GM20431 (cell line): ENCODE measurements around the gene PPP1R3G.

ENCODE experiments used
- in situ Hi-C: fragments of 300-500 bp; cut with MseI, MboI; formaldehyde crosslinking; loops from one replicate; pipeline ENCODE4 v1.15.0; 2020; ENCODE audit warnings: low sequenced_read_pairs; ENCODE audit not compliant: unreplicated experiment

Gene PPP1R3G

DNA sequence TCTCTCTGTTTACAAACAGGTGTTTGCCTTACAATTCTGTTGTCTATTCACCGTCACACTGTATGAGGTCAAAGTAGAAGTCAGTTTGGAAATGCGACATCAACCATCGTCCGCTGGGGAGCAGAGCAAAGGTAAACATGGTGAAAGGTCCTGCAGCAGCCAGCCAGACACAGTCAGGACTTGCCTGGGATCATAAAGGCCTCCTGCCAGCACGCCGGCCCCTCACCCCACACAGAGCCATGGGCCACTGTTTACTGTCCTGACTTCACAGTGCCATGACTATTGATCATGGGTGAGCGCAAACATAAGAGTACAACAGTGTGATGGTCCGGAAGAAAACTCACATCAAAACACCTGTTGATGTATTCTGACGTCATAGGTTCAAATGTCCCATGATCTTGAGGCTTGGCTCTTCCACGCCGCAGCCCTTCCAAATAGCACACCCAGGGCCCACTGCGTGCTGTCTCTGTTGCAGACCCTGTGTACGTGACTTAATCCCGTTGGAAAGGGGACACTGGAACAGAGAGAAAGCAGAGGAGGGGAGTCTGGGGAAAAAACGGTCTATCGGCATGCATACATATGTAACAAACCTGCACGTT is 16.9 kb upstream of the PPP1R3G start:
- in situ Hi-C loops, result no loop called here

DNA sequence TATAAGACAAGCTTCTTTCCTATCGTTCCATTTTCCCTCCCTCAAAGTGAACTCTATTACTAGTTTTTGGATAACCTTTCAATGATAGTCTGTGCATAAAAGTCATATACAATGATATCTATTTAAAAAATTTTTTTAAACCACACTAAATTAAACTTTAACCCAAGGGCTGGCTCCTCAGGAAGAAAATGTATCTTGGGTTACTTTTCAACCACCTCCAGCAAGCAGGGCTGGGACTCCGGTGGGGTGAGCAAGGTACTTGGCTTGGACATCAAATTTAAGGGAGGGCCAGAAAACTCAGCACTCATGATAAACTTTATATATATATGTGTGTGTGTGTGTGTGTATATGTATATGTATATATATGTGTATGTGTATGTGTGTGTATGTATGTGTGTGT is 13.9 kb upstream of the PPP1R3G start:
- in situ Hi-C loops, result no loop called here

DNA sequence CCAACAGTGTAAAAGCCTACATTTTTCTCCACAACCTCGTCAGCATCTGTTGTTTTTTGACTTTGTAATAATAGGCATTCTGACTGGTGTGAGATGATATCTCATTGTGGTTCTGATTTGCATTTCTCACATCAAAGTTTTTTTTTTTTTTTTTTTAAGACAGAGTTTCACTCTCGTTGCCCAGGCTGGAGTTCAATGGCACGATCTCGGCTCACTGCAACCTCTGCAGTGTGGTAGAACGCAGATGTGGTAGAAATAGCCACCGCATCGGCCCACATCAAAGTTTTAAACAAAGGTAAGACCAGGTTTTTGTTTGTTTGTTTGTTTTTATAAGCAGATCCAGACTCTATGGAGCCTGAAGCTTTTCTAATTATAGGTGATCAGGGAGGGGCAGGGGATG is 12.7 kb upstream of the PPP1R3G start:
- in situ Hi-C loops, result no loop called here

DNA sequence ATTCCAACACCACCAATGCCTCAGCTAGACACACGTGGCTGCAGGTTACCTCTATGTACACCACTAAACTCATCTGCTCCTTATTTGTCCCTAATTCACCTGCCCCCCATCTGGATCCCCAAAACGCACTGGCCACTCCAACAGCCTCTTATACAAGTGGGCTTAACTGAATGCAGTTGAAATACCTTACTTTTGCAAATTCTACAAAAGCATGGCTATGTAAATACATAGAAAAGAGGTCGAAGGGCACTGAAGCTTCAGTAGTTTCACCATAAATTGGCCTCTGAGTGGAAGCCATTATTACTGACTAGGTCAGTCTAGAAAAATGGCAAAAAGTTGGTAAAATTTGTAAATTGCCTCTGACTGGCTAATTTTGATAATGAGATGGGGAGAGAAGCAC is 11.1 kb upstream of the PPP1R3G start:
- in situ Hi-C loops, result no loop called here

DNA sequence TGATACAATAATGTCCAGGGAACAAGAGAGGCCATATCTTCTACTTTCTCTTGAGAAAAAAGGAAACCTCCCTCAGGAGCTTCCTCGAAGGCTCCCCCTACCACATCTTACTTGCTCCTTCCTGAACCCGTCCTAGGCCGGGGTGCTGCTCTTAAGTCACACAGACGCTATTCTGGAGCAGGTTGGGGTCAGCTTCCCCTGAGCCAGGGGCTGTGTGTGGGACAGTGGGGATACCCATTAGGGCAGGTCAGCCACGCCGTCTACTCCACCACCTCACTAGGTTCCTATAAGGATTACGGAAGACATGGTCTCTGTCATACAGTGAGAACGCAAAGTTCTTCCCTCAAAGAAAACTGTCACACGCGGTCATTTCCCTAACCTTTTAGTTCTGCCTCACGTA is 8.2 kb upstream of the PPP1R3G start:
- in situ Hi-C loops, result no loop called here

DNA sequence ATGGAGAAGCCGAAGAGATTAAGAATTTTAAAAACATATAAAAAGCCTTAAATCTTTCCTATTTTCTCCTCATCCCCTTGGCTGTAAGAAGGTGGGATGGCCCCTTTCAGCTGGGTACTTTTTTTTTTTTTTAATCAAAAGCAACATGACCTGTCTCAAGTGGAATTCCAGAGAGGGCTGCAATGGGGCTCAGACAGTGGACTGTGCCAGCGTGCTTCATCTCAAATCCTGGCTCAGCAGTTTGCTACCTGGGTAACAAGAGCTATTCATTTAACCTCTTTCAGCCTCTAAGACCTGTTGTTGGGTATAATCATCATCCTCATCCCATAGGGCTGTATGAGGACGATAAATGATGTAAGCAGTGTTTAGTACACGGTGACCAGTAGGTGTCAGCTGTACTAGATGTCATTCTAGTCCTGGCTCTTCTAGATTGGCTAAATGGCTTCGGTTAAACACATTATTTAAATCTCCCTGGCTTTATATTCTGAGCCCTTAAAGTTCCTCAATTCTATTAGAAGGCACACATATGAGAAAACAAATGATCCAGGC is 6.9 kb upstream of the PPP1R3G start:
- in situ Hi-C loops, result no loop called here

DNA sequence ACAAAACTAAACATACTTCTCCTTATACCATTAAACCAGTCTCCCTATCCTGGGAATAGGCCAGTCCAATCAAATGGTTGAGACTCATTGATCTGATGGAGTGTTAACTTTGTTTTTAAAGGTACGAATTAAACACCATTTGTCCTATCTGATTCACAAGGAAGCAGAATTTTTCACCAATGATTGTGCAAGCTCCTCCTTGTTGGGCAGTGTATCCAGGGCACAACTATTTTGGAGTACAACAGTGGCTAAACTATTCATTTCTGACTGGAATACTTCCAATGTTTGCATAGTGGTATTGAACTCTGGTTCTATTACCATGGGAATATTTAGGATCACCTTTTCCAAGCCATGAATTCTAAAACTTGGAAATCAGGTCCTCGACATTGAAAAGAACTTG is 5.4 kb upstream of the PPP1R3G start:
- in situ Hi-C loops, result no loop called here

DNA sequence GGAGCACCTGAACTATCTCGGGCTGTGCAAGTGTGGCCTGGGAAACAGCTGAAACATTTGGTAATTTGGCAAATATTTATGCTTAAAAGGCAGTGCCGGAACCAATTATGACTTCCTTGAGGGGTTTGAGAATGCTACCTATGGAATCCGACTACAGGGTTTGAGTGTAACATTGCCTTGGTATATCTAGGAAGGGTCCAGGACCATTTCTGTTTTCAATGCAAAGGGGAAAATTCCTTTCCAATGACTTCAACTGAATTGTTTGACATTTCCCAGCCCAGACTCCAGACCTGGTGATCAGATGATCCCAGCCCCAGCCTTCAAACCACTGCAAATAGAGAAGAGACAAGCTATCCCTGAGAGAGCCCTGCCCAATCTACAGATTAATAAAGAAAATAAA is 4.6 kb upstream of the PPP1R3G start:
- in situ Hi-C loops, result no loop called here

DNA sequence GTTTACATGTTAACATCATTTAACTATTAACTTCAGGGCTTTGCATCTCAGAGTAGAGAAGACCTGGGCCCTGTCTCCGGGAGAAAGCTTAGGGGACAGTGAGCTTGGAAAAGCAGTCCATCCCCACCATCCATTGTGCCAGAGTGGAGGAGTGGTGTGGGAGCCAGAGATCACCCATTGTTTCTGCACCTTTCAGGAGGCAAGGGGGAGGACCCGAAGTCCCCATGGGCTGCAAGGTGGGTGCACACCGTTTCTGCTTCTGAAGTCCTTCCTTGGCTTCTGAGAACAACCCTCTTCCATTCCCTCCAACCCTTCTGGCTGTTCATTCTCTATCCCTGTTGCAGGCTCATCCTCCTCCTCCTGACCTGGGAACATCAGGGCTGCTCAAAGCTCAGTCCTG is 4.0 kb upstream of the PPP1R3G start:
- in situ Hi-C loops, result no loop called here

DNA sequence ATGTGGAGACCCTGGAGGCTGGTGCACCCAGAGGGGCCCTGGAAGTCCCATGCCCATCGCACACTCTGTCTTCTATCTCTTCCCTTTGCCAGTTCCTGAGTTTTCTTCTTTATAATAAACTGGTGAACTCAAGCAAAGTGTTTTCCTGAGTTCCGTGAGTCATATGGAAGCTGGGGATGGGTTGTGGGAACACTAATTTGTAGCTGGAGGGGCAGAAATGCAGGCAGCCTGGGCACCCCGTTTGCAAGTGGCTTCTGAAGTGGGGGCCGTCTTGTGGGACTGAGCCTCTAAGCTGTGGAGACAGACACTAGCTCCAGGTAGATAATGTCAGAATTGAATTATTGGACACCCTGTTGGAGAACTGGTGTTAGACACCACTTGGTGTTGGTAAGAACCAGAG is 3.2 kb upstream of the PPP1R3G start:
- in situ Hi-C loops, result no loop called here

DNA sequence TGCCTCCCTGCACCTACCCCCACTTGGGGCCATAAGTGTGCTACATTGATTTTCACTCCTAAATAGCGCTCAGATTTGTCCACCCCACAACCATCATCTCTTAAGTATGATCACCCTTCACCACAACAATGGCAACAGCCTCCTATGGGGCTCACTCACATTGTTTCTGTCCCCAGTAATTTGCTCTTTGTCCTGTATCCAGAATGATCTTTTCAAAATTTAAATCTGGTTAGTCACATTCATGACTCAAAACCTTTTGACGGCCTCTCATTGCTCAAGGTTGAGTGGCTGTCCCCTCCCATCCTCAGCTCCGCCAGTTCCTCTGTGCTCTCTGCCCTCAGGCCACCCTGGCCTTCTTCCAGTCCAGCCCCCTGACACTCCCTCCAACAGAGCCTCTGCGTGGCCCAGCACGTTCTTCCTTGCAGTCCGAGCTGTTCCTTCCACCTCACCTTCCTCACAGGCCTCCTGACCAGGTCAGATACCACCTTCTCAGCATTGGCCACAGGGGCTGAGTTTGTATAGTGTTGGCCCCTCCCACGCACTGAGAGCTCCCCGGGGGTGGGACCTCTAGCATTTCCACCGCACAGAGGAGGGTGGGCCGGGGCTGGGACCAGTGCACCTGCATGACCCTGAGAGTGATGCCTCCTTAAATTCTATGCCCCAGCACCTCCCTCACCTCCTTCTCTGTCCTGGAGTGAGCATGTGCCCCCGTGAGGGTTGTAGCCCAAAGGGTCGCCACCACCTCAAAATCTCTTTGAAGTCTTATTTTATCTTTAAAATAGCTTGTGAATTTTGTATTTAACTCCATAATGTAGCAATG is 2.4 kb upstream of the PPP1R3G start:
- in situ Hi-C loops, result no loop called here

DNA sequence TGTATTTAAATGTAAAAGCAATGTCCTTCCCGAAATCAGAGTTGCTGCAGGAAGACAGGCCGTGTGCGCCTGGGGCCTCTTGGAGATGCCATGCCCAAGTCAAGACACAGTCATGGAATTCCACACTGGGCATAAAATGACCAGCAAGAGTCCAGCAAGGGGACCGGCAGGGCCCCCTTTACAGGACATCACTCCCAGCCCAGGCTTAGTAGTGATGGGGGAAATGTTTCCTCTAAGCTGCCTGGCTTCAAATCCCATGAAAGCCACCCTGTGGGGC is 1.9 kb upstream of the PPP1R3G start:
- in situ Hi-C loops, result no loop called here

DNA sequence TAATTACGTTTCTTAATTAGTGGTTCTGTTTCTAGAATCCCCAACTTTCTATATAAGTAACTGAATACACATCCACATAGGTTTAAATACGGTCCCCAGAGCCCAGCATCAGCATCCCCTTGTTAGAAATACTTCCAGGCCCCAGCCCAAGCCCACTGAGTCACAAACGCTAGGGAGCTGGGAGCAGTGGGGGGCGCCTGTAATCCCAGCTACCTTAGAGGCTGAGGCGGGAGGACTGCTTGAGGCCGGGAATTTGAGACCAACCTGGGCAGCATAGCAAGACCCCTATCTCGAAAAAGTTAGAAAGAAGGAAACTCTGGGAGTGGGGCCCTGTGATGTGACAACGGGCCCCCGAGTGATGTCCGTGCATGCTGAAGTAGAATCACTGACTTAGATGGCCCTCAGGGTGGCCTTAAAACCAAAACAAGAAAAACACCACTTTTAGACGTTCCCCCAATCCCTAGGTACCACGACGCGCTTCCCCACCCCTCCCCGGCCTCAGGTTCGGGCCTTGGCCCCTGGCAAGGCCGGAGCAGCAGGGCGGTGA is 1.3 kb upstream of the PPP1R3G start:
- in situ Hi-C loops, result no loop called here

DNA sequence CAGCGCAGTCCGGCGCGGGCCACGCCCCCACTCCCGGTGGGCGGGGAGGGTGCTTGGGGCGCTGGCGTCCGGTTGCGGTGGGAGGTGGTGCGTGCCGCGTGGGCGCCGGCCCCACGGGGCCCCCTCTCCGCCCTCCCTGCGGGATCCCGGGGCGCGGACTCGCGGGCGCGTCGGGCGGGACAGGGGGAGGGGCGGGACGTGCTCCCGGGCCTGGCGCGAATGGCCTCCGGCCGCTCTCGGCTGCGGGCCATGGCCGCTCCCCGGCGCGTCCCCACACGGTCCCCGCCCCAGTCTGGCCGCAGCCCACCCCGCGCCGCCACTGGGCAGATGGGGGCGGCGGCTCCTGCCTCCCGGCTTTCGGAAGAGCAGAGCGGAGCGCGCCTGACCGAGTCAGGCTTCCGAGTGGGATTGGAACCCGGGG is 771 bp upstream of the PPP1R3G start:
- in situ Hi-C loops, result no loop called here

DNA sequence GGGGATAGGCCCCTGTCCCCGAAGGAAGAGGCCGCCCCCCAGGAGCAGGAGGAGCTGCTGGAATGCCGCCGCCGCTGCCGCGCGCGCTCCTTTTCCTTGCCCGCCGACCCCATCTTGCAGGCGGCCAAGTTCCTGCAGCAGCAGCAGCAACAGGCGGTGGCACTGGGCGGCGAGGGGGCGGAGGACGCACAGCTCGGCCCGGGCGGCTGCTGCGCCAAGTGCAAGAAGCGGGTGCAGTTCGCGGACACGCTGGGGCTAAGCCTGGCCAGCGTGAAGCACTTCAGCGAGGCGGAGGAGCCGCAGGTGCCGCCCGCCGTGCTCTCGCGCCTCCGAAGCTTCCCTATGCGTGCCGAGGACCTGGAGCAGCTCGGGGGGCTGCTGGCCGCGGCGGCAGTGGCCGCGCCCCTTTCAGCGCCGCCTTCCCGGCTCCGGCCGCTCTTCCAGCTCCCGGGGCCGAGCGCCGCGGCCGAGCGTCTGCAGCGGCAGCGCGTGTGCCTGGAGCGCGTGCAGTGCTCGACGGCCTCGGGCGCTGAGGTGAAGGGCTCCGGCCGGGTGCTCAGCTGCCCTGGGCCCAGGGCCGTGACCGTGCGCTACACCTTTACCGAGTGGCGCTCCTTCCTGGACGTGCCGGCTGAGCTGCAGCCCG is 630 bp downstream of the PPP1R3G start:
- in situ Hi-C loops, result no loop called here

DNA sequence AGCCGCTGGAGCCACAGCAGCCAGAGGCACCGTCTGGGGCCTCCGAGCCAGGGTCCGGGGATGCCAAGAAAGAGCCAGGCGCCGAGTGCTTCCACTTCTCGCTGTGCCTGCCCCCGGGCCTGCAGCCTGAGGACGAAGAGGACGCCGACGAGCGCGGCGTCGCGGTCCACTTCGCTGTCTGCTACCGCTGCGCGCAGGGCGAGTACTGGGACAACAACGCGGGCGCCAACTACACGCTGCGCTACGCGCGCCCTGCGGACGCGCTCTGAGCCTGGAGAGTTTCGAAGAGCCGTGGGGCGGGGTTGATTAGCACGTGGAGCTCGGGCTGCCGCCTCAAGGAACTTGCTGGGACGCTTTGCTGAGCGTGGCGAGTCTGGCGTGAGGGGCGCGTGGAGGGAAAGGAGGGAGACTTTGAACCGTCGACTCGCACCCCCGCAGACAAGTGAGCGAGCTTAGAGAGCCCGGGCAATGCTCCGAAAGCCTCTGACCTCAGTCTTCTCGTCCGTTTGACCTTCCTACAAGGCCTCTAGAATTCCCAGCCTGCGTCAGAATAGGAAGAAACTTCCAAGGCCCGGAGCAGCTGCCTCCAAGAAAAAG is 1.3 kb downstream of the PPP1R3G start:
- in situ Hi-C loops, result no loop called here

DNA sequence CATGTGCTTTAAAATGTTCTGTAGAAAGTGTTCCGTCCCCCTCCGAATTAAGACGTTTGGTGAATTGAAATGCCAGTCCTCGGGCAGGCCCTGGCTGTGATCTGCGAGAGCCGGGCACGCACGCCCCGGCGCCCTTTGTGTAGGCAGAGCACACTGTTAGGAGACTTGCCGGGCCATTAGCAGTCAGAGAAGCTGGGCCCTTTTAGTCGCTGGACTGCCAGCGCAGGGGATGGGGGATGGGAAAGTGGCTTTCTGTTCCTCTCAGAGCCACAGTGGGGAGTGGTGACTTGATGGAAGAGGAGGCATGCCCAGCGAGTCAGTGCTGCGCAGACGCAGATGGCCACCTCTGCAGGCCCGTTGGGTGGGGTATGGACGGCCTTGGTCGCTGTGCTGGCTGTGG is 2.2 kb downstream of the PPP1R3G start:
- in situ Hi-C loops, result no loop called here

DNA sequence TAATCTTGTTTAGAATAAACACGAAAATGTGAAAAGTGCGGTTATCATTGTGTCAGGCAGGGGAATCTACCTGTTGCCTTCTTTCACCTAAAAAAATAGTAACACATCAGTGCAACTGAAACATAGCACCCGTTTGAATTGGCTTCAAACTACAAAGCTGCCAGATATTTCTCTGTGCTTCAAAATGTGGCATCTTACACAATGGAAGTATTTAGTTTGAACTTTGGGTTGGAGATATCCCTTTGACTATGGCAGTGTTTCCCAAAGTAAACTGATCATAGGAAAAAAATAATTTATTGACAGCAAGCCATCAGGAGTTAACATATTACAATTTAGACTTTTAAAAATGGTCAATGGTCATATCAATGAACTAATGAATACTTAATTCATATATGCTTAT is 3.6 kb downstream of the PPP1R3G start:
- in situ Hi-C loops, result no loop called here

DNA sequence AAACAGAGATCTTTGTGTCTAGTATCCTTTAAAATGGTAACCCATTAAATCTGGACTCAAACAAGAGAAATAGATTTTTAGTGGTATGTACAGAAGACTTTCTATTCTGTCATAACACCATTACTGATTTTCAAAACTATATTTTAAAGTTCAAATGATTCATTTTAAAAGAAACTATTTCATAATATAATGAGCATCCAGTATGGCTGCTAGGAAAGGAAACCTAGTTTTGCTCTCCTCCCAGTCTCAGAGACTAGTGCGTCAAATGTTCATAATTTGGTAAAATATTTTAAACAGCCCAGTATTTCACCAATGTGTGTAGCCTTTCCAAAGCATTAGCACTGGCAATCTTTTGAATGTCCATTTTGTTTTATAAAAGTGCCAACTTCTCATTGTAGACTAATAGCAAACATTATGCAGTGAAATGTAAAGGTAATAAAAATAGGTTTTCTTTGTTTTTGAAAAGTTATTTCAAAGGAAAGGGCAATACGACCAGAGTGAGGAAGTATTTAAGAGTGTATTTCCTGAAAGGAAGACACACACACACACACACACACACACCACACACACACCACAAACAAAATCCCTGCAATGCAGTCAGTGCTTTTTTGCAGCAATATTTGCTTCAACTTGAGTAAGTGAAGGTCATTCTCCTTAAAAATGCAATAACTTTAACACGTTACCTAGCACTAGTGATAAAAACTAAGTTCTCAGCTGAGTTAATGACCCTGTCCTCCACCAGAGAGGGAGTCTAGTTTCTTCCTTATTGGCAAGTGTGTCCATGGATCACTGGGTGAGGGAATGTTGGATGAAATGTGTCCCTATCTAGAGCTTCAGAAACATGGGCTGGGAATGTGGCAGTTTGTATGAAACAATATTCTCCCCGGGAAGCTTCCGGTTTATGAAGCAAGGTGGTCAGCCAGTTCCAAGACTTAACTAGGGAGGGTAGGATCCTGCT is 4.6 kb downstream of the PPP1R3G start:
- in situ Hi-C loops, result no loop called here

DNA sequence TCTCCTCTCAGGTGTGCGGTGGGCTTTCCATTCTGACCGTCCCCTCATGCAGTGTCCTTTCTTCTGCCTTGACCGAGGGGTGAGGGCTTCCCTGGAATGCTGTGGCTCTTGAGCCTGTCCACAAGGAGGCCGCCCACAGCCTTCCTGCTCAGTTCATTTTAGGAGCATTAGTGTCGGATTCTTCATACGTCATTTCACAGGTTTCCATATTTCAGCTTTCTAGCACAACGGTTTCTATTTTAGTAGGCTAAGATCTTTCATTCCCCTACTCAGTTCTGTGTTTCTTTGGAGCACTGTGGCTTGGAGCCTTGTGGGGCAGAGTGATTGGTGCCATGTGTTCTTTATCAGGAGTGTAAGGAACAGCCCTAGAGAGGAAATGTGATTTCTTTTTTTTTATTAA is 5.5 kb downstream of the PPP1R3G start:
- in situ Hi-C loops, result no loop called here
